Left renal cortex interstitium (tissue), 4 donors: ENCODE measurements around the gene RIOK3. TPM values are rescaled to one million over a fixed set of nuclear protein-coding genes. Genes with fewer than 3 reads are reported as not detected.
"Not testable (repeated sequence)": the region's sequence is repeated elsewhere in the genome, so short reads cannot be mapped to it uniquely, and the experiment has no call there.

Experiments
- DNase-seq, 4 donors: peaks; one replicate each; pipeline ENCODE4 v3.0.0-alpha.2; 2013; ENCODE audit warnings: low read depth in 4 of 4, low spot score in 2 of 4, missing footprints in 1 of 4
- polyA plus RNA-seq, 4 donors: library from polyadenylated mRNA; unstranded; fragments of 120-200 nt; gene quantifications; one replicate each; pipeline ENCODE4 v1.2.1, GENCODE V29; 2013; ENCODE audit not compliant: insufficient read length in 4 of 4

RIOK3 gene
- polyA plus RNA-seq: 10 to 100 TPM; 63.3 to 93.7 (median 71.3) TPM

- DNase-seq: peak; percentile 75 to 93 (median 90)
These were observed at the start of gene RIOK3 for GRCh38 chr18:23452728-23453679. RIOK3 (plus strand) TSS chr18:23453287; CDS start chr18:23453440, 153 bp downstream.

- DNase-seq: no peak
These were observed 49.8 kb upstream of the RIOK3 start for GRCh38 chr18:23403310-23403709.

GRCh38 chr18:23405636-23406035, 47.5 kb upstream of the RIOK3 start:
- DNase-seq: no peak

GRCh38 chr18:23406271-23406787, 46.8 kb upstream of the RIOK3 start:
- DNase-seq: no peak

GRCh38 chr18:23412351-23412964, 40.6 kb upstream of the RIOK3 start:
- DNase-seq: no peak

- no peak for DNase-seq
These were observed 37.6 kb upstream of the RIOK3 start for GRCh38 chr18:23415515-23415914.

- no peak for DNase-seq
These were observed 36.8 kb upstream of the RIOK3 start for GRCh38 chr18:23416298-23416697.

GRCh38 chr18:23421277-23421676, 31.8 kb upstream of the RIOK3 start:
- DNase-seq: no peak

GRCh38 chr18:23422751-23423418, 30.2 kb upstream of the RIOK3 start:
- DNase-seq: no peak

- no peak for DNase-seq
These were observed 28.5 kb upstream of the RIOK3 start for GRCh38 chr18:23424616-23425015.

- no peak for DNase-seq
These were observed 24.3 kb upstream of the RIOK3 start for GRCh38 chr18:23428821-23429220.

GRCh38 chr18:23429538-23429937, 23.5 kb upstream of the RIOK3 start:
- not testable (repeated sequence) for DNase-seq

GRCh38 chr18:23433360-23433759, 19.7 kb upstream of the RIOK3 start:
- no peak for DNase-seq

- peak in 3 of 4 donors; percentile 46 to 68 (median 62) for DNase-seq
These were observed 15.6 kb upstream of the RIOK3 start for GRCh38 chr18:23437357-23438045.

GRCh38 chr18:23438046-23438377, 15.1 kb upstream of the RIOK3 start:
- DNase-seq: no peak

- DNase-seq: no peak
These were observed 14.3 kb upstream of the RIOK3 start for GRCh38 chr18:23438608-23439366.

GRCh38 chr18:23440131-23440530, 13.0 kb upstream of the RIOK3 start:
- no peak for DNase-seq

- no peak for DNase-seq
These were observed 10.1 kb upstream of the RIOK3 start for GRCh38 chr18:23442958-23443357.

GRCh38 chr18:23448291-23448690, 4.8 kb upstream of the RIOK3 start:
- no peak for DNase-seq

GRCh38 chr18:23450022-23450421, 3.1 kb upstream of the RIOK3 start:
- DNase-seq: no peak
